NAMALWA (cell line): Measurements from ENCODE around the gene MAPK14.

Source experiments
- DNase-seq: peaks from one replicate; pipeline ENCODE4 v3.0.0-alpha.2; 2015; ENCODE audit warnings: low spot score

The MAPK14 gene

GRCh38 chr6:36138667-36139066 is 111.1 kb downstream of the MAPK14 start:
- DNase-seq, result no peak

DNA sequence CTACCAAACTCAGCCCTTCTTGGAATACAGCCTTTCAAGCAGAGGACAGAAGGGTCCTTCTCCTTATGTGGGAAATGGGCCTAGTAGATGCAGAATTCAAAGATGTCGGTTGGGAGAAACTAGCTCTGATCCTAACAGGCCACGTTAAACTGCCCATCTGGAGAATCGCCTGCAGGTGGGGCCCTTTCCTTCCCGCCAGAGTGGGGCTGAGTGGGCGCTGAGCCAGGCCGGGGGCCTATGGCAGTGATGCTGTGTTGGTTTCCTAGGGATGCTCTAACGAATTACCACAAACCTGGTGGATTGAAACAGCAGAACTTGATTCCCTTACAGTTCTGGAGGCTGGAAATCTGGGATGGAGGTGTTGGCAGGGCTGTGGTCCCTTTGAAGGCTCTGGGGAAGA is 111.8 kb downstream of the MAPK14 start:
- peak; percentile 56 for DNase-seq

DNA sequence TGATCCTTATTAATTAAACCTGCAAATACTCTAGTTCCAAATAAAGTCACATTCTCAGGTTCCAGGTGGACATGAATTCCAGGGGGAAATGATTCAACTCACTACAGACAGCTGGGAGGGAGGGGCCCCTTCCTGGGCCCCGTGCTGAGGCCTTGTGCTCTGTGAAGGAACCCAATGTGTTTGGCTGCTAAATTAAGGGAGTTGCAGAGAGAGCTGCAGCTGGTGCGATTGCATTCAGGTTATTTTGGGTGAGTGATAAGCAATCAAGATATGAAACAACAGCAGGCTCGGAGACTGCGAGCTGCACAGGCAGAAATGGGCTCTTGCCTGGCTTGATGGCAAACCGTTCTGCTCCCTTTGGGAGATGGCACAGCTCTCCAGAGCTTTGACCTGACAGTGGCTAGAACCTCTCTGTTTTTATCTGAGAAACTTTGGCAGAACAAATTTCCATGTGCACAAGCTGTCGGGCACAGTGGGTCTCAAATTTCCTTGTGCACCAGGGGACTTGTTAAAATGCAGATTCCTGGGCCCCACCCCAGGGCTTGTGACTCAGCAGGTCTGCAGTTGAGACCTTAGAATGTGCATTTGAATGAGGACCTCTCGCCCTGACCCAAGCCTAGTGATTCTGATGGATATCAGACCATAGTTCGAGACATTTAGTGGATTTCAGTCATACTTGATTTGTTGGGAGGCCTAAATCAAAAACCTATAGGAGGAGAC is 112.5 kb downstream of the MAPK14 start:
- DNase-seq, result peak; percentile 53

DNA sequence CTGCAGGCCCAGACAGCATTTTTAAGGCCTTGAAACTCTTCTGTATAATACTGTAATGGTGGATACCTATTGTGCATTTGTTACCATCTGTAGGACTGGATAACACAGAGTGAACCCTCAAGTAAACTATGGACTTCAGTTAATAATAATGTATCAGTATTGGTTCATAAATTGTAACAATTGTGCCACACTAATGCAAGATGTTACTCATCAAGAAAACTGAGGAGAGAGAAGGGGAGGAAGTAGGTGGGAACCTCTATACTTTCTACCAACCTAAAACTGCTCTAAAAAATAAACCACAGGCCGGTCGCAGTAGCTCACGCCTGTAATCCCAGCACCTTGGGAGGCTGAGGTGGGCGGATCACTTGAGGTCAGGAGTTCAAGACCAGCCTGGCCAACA is 113.5 kb downstream of the MAPK14 start:
- no peak for DNase-seq

DNA sequence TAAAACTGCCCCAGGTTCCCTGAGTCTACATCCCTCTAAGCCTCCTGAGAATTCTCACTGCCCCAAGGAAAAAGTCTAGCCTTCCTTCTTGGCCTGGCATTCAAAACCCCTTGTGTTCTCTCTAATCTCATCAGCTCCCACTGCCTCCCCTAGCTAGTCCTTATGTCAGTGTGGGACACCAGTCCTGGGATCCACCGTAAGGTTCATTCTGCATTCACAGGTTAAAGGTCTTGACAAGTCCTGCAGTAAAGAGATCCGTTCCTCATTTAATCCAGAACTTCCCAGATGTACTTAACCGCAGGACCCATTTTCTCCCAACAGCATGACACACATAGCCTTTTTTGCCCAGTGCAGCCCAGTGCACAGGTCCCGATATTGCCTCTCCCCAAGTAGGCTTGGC is 114.4 kb downstream of the MAPK14 start:
- no peak for DNase-seq

GRCh38 chr6:36142971-36143838 is 115.6 kb downstream of the MAPK14 start:
- no peak for DNase-seq

DNA sequence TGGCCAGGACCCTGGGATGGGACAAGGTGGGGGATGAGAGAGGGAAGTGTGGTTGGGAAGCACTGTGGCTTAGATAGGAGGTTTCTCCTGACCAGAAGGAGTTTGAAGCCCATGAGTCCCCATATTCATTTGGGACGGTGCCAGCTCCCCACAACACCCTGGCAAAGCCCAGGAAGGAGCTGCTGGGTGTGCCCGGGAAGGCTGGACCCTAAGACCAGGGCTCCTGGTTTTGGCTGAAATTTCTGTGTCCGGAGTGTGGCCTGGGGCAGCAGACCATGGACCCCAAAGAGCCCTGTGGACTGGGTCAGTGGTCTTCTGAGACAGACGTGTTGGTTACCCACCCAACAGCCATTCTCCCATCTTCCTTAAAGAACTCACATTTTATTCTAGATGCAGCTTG is 117.9 kb downstream of the MAPK14 start:
- DNase-seq, result no peak

DNA sequence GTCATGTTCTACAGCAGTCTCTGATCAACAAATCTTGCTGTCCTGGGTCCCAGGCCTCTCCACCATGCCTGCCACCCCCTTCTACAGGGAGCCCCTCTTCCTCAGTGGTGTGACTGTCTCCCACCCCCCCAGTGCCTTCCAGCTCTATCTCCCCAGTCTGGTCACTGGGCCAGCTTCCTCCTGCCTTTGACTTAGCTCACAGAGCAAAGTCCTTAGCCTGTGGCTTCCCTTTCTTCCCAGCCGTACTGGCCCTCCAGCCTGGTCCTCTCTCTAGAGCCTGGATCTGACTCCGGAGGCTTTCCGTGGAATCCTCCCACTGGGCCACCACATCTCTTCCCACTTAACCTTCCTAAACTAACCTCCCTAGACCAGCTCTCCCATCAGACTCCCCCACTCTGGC is 119.7 kb downstream of the MAPK14 start:
- DNase-seq, result no peak

GRCh38 chr6:36149476-36149875 is 121.9 kb downstream of the MAPK14 start:
- no peak for DNase-seq

GRCh38 chr6:36150283-36150682 is 122.7 kb downstream of the MAPK14 start:
- DNase-seq, result no peak

GRCh38 chr6:36154286-36154685 is 126.7 kb downstream of the MAPK14 start:
- DNase-seq, result no peak

GRCh38 chr6:36155662-36156061 is 128.1 kb downstream of the MAPK14 start:
- no peak for DNase-seq

- DNase-seq, result no peak
Measured at GRCh38 chr6:36160147-36160760, 132.6 kb downstream of the MAPK14 start.
